8988T (cell line): ENCODE measurements around the gene MYL12A.
"Not testable (repeated sequence)": the region's sequence is repeated elsewhere in the genome, so short reads cannot be mapped to it uniquely, and the experiment has no call there.

Experiments
- DNase-seq: peaks from one replicate; pipeline ENCODE4 v3.0.0; 2011

Gene MYL12A

DNA sequence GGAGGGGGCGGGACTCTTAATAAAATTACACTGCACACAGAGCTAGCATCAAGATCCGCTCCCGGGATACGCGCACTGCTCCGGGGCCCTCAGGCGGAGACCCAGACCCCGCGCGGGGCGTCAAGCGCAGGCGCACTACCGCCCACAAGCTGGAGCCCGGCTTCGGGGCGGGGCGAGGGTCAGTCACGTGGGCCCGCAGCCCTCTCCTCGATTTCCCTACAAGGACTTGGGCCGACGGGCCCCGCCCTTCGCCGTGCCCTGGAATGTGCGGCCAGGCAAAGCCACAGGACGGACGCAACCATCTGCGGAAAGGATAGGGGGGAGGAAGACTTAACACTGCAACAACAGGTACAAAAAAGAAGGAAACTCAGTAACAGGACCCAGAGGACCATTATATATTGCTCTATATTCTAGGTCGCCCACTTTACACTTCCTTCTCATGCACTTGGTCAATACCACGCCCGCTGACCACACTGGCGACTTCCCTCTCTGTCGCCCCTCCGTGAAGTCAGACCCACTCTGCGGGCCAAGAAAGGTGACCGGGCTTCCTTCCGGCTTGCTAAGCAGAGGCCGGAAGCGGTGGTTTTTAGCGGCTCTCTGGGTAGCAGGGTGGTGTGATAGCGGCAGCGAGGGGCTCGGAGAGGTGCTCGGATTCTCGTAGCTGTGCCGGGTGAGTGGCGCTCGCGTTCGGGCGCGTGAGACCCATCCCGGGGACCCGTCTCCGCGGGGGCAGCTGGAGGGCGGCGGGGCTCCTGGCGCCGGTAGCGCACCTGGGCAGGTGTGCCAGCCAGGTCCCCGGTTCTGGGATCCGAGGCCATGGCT lies at the start of gene MYL12A:
MYL12A (plus strand) TSS at position 562 of the 822 bp plus-strand sequence. CDS start 5,447 bp downstream, outside the sequence.
- peak; percentile 71 for DNase-seq

DNA sequence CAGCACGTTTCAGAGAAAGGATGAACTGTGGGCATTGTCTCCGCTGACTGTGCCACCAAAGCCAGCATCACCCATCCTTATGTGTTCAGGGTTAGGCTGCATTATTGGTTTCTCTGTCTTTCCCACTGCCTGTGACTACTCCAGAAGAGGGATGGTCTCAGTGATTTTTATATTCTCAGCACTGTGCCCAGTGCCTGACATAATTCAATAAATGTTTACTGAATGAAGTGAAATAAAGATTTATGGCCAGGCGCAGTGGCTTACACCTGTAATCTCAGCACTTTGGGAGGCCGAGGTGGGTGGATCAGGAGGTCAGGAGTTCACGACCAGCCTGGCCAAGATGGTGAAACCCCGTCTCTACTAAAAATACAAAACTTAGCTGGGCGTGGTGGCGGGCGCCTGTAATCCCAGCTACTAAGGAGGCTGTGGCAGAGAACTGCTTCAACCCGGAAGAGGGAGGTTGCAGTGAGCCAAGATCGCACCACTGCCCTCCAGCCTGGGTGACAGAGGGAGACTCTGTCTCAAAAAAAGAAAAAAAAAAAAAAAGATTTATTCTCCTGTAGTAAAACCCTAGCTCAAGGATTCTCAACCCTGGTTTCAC lies 49.2 kb upstream of the MYL12A start:
- not testable (repeated sequence) for DNase-seq

DNA sequence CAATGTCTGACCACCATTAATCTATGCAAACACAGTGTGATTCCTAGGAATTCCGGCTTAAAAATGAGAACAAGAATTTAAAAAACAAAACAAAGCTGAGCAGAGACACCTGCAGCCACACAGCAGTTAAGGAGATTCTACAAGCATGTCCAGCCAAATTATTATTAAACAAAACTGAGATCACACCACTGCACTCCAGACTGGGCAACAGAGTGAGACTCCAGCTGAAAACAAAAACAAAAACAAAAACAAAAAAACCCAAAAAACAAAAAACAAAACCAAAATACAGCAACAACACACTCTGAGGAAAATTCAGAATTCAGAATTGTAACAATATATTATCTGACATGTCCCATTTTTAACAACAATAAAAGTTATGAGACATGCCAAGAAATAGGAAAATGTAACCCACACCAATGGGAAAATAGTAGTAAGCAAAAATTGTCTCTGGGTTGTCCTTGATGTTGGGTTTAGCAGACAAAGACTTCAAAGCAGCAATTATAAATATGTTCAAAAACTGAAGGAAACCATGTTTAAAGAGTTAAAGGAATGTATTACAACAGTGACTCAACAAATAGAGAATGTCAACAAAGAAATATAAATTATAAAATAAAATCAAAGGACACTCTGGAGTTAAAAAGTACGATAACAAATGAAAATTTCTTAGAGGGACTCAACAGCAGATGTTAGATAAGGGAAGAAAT lies 47.5 kb upstream of the MYL12A start:
- DNase-seq = no peak

DNA sequence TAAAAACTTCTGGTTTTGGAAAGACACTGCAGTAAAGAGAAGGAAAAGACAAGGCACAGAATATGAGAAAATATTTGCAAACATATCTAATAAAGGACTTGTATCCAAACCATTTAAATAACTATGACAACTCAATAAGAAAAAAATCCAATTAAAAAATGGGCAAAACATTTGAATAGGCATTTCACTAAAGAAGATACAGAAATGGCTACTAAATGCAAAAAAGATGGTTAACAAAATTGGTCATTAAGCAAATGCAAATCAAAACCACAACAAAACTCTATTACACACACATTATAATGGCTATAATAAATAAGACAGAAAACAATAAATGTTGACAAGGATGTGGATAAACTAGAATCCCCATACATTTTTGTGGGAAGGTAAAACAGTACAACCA lies 42.4 kb upstream of the MYL12A start:
- DNase-seq = no peak

DNA sequence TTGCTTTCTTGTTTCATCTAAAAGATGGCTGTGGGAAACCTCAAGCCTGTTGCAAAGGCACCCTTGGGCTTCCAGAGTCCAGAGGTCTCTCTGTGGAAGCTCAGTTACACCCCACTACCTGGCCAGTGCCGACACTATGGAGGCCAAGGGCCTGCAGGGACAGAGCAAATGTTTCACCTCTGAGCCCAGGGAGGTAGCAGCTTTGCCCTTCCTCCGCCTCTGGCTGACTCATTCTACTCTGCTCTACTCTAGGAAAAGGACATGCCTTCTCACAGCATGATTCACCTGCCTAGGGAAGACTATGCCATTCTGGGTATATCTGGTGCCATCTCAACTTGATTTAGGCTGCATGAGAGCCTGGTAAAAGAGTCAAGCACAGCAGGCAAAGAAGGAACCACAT lies 40.0 kb upstream of the MYL12A start:
- DNase-seq = peak; percentile 31

- DNase-seq = no peak
Observed at GRCh38 chr18:3209859-3210569, 37.6 kb upstream of the MYL12A start.

DNA sequence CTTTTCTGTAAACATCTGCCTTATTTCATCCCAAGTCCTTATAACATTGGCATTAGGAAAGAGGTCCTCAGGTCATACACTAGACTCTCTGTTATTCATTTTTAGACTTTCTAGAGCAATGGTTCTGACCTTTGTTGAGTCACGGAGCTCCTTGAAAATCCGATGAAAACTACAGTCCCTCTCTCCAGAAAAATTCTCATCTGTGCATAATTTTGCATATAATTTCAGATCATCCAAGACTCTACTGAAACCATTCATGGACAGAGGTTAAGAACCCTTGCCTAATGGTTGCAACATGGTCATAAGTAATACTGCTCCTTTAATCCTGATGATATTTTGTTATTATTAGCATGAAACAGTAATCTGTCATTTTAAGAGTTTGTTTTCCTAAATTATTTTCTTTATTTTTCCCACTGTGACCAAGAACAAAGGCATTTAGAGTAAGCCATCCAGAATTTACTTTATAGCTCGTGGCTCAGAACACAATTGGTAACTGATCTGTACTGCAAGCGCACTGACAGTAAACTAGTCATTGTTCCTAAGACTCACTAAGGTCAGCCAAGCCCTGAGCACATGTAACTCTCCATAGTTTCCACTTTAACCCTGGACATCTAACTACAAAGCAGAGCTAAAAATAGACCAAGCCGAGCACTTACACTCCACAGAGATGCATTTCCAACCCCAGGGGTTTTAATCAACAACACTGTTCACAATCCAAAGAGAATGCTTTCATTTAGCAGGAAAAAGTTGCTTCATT lies 36.2 kb upstream of the MYL12A start:
- no peak for DNase-seq

DNA sequence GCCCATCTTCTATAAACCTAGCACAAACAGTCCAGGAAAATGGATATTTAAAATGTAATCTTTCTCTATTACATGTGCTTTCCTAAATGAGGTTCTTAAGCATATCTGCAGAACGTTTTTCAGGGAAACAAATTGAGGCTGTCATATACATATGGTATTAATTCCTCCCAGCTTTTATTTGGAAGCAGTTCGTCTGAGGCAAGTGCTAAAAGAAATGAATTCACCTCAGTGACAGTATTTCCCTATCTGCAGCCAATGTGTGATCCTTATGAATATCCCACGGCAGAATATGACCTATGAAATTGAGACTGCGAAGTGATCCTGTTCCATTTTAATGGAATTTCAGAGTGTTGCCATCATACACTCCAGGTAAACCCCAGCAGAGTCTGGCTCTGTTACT lies 34.9 kb upstream of the MYL12A start:
- DNase-seq = no peak

DNA sequence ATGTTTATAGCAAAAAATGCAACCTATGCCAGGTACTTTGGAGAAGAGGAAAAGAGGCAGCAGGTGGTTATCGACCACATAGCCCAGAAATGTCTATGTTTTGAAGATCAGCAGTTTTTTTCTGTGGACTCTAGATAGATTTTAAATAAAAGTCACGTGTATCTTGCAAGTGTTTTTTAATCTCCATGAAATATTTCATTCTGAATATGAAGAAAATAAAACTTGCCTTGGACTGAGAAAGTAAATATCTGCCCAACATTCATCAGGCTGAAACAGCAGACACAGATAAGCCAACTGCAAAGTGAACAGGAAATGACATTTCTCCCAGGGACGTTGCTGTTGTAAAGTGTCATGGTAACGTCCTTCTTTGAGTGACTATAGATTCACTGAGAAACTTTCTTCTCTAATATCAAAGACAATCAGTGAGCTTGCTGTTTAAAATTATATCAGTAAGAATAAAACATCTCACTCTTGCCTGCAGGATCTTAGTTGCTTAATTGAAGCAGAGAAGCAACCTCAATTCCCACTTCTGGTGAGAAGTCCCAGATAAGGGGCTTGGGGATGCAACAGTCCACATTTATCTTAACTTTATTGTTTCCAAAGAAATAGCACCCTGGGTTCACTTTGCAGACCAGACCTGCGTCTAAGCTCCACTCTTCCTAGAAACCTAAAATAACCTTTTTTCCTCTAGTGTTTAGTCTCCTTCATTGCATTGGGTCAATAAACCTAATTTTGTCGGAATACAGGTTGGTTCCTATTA lies 34.1 kb upstream of the MYL12A start:
- DNase-seq = no peak

- DNase-seq = peak; percentile 26
Observed at GRCh38 chr18:3214855-3215637, 32.6 kb upstream of the MYL12A start.

DNA sequence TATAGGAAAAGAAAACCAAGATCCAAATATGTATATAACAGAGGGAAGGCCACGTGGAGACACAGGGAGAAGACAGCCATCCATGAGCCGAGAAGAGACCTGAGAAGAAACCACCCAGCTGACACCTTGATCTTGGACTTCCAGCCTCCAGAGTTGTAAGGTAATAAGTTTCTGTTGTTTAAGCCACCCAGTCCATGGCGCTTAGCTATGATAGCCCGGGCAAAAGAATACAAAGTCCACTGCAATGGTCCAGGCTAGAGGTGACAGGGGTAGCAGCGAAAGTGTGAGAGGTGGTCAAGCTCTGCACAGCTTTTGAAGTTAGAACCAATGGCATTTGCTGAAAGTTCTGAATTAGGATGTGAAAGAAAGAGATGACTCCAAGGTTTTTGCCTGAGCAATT lies 30.6 kb upstream of the MYL12A start:
- no peak for DNase-seq

DNA sequence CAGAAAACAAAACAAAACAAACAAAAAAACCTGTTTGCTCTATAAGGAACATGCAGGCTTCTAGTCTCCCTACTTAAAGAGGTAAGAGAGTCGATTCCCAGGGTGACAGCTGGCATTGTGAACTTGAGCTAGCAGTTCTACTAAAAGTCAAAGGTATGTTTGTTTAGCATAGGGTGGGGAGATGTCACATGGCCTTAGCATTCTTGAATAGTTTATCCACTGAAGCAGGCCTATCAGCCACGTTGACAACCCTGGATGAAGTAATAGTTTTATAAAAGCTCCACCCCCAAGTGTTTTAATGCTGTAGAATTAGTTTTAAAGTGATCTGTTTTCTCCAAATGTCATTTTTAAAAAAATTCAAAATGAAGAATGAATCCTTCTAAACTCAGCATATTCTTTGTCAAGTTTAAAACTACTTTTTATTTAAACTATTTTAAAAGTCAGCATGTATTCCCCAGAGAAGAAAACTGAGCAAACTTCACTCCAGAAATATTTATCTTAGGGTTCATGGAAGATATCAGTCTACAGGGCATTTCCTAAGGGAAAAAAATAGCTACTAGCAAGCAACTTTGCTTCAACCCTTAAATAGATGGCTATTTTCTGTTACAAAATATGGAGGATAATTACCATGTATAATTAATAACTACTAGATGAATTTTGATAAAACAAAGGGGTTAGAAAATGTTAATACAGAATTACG lies 29.5 kb upstream of the MYL12A start:
- no peak for DNase-seq

- no peak for DNase-seq
Observed at GRCh38 chr18:3218819-3219218, 28.8 kb upstream of the MYL12A start.

- no peak for DNase-seq
Observed at GRCh38 chr18:3219241-3219630, 28.4 kb upstream of the MYL12A start.

DNA sequence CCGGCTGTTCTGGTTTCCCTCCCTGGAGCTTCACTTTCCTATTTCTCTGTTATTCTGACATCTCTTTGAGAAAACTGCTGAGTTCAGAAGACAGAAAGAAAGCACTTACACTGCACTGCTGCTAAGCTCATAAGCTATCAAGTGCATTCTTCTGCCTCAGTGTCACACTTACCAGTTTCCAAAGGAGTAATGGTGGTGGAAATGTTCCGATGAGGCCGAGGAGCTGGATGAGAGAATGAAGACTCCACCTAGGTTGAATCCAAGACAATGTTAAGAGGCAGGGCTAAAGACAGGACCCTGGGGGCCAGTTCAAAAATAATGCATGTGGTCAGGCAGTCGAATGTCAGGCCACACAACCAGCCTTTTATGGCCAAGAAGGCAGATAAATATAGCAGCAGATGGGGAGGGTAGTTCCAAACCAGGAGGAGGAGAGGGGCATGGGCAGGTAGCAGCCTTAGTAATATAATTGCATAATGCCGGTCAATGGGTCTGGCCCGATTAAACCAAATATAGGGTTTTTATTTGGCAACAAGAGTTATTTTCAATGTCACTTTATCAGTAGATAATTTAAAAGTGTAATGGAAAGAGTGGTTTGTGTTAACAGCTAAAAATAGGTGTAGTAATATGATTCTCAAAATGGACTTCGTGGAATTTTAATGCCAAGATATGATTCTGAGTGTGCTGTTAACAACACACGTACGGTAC lies 27.8 kb upstream of the MYL12A start, which contains the start of gene MYOM1:
MYOM1 (minus strand) TSS at position 338 of the 705 bp plus-strand sequence. CDS start 4,745 bp downstream, outside the sequence.
- DNase-seq = no peak

- DNase-seq = not testable (repeated sequence)
Observed at GRCh38 chr18:3220868-3221267, 26.7 kb upstream of the MYL12A start.

DNA sequence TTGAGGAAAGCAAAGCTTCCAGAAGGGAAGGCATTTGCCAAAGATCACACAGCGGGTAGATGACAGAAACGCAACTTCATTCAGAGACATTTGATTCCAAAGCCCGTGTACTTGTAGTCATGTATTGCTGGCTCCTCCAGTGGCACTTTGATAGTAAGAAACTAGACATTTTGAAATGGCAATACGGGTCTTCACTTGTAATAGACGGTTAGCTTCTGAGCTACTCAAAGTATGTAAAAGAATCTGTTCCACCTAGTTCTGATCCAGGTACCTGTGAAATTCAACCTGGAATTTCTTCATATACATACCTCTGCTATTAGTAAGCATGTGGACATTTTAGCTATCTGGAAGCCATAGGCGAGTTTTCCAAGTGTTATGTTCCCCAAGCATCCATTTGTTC lies 26.1 kb upstream of the MYL12A start:
- DNase-seq = no peak

- DNase-seq = no peak
Observed at GRCh38 chr18:3223356-3223755, 24.2 kb upstream of the MYL12A start.

DNA sequence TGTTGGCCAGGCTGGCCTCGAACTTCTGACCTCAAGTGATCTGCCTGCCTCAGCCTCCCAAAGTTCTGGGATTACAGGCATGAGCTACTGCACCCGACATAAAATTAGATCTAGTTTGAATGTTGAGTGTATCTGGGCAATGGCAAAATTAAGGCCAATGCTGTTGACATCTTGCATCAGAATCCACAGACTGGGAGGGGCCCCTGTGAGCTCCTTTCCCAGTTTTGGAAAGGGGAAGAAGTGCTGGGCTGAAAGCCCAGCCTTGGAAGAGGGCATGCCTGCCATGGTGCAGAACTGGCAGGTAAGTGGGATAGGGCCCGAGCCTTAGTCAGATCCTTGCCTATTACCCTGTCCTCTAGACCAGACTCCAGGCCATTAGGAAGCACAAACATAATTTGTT lies 23.4 kb upstream of the MYL12A start:
- no peak for DNase-seq
